ENCODE results near the gene DNAH10.

- TF ChIP-seq ZFP30 (CRISPR knock-in tag; IDR thresholded peaks at IDR 0.05) (no peak), ZFP3 (CRISPR knock-in tag; IDR thresholded peaks at IDR 0.05) (no peak), PPARA (CRISPR knock-in tag; IDR thresholded peaks at IDR 0.05; ENCODE audit: borderline replicate concordance) (no peak), RARB (CRISPR knock-in tag; IDR thresholded peaks at IDR 0.05) (no peak), CSRNP3 (CRISPR knock-in tag; IDR thresholded peaks at IDR 0.05) (no peak), CSDC2 (CRISPR knock-in tag; IDR thresholded peaks at IDR 0.05) (no peak), POU6F1 (CRISPR knock-in tag; IDR thresholded peaks at IDR 0.05; ENCODE audit: borderline replicate concordance, low read depth) (no peak), ESRRG (CRISPR knock-in tag; IDR thresholded peaks at IDR 0.05) (no peak), ZNF70 (CRISPR knock-in tag; IDR thresholded peaks at IDR 0.05) (no peak), TSHZ2 (CRISPR knock-in tag; IDR thresholded peaks at IDR 0.05) (no peak), TCF4 (CRISPR knock-in tag; IDR thresholded peaks at IDR 0.05; ENCODE audit: borderline replicate concordance) (no peak), PATZ1 (CRISPR knock-in tag; IDR thresholded peaks at IDR 0.05; ENCODE audit: borderline replicate concordance) (no peak), ZNF8 (CRISPR knock-in tag; IDR thresholded peaks at IDR 0.05) (no peak), SNAI2 (CRISPR knock-in tag; IDR thresholded peaks at IDR 0.05) (no peak)
Measured at GRCh38 chr12:123733229-123733628, 28.9 kb upstream of the DNAH10 start.
